GM12891 (cell line): ENCODE measurements around the gene PRUNE2.

Source experiments
- DNase-seq: peaks from one replicate; pipeline ENCODE4 v3.0.0; 2011; ENCODE audit warnings: low spot score; ENCODE audit not compliant: insufficient read length
- FAIRE-seq: peaks from 2 replicates; lab custom pipeline; 2011; peaks lifted over from hg19 to GRCh38; lab: Jason Lieb, UNC
- PAX5 ChIP-seq: IDR thresholded peaks from 2 replicates; pipeline ENCODE4 v1.6.1; 2011; ENCODE audit warnings: low read length, moderate library complexity, mild to moderate bottlenecking; ENCODE audit not compliant: insufficient read depth, severe bottlenecking
- POLR2A ChIP-seq: IDR thresholded peaks from 2 replicates; pipeline ENCODE4 v1.6.1; 2011; ENCODE audit warnings: low read depth, low read length, control low read depth
- POLR2AphosphoS5 ChIP-seq: IDR thresholded peaks from 2 replicates; pipeline ENCODE4 v1.6.1; 2011; ENCODE audit warnings: low read depth, low read length, control low read depth
- POU2F2 ChIP-seq: IDR thresholded peaks from 2 replicates; pipeline ENCODE4 v1.6.1; 2011; ENCODE audit warnings: low read depth, mild to moderate bottlenecking, control low read depth, low read length, moderate library complexity
- SPI1 ChIP-seq: IDR thresholded peaks from 2 replicates; pipeline ENCODE4 v1.6.1; 2011; ENCODE audit warnings: low read depth, low read length, control low read depth
- TAF1 ChIP-seq: IDR thresholded peaks from 2 replicates; pipeline ENCODE4 v1.6.1; 2011; ENCODE audit warnings: low read depth, low read length, control low read depth

Gene PRUNE2

GRCh38 chr9:76707510-76707909, 198.4 kb downstream of the PRUNE2 start:
- no peak for FAIRE-seq
- TF ChIP-seq TAF1 (no peak), POU2F2 (peak; percentile 67), SPI1 (no peak), PAX5 (no peak), POLR2A (no peak)

GRCh38 chr9:76704593-76705204, 201.2 kb downstream of the PRUNE2 start:
- FAIRE-seq (peak; percentile 48), DNase-seq (no peak)
- TF ChIP-seq POU2F2 (no peak), PAX5 (no peak), POLR2AphosphoS5 (no peak), TAF1 (no peak), SPI1 (no peak), POLR2A (no peak)

More at GRCh38 chr9:76707510-76707909, 198.4 kb downstream of the PRUNE2 start:
- no peak for DNase-seq

- FAIRE-seq (no peak), DNase-seq (no peak)
- no peak for TF ChIP-seq POLR2AphosphoS5
Measured at GRCh38 chr9:76703270-76703669, 202.6 kb downstream of the PRUNE2 start.

- TF ChIP-seq POU2F2 (no peak), POLR2A (no peak), TAF1 (no peak), POLR2AphosphoS5 (no peak), SPI1 (no peak), PAX5 (no peak)
- FAIRE-seq (no peak), DNase-seq (no peak)
Measured at GRCh38 chr9:76701441-76702039, 204.4 kb downstream of the PRUNE2 start.

GRCh38 chr9:76700916-76701315, 205.0 kb downstream of the PRUNE2 start:
- no peak for FAIRE-seq
- no peak for DNase-seq
- TF ChIP-seq TAF1, result no peak
- TF ChIP-seq POU2F2, result no peak
- no peak for TF ChIP-seq POLR2AphosphoS5
- TF ChIP-seq POLR2A, result no peak
- no peak for TF ChIP-seq PAX5
- TF ChIP-seq SPI1, result no peak

- DNase-seq (no peak), FAIRE-seq (no peak)
Measured at GRCh38 chr9:76699971-76700370, 205.9 kb downstream of the PRUNE2 start.

GRCh38 chr9:76697554-76697953, 208.4 kb downstream of the PRUNE2 start:
- DNase-seq (no peak), FAIRE-seq (no peak)
- TF ChIP-seq POLR2AphosphoS5 (no peak), PAX5 (no peak), POLR2A (no peak), TAF1 (no peak), POU2F2 (no peak), SPI1 (no peak)

More at GRCh38 chr9:76699971-76700370, 205.9 kb downstream of the PRUNE2 start:
- TF ChIP-seq PAX5, result no peak
- no peak for TF ChIP-seq POU2F2
- TF ChIP-seq POLR2A, result no peak
- TF ChIP-seq POLR2AphosphoS5, result no peak
- TF ChIP-seq SPI1, result no peak
- TF ChIP-seq TAF1, result no peak

- DNase-seq, result no peak
- FAIRE-seq, result no peak
- TF ChIP-seq POLR2AphosphoS5 (no peak), POU2F2 (no peak), TAF1 (no peak), POLR2A (no peak), SPI1 (no peak), PAX5 (no peak)
Measured at GRCh38 chr9:76697081-76697480, 208.8 kb downstream of the PRUNE2 start.

GRCh38 chr9:76693912-76694311, 212.0 kb downstream of the PRUNE2 start:
- DNase-seq, result no peak
- TF ChIP-seq TAF1, result no peak
- FAIRE-seq, result no peak

GRCh38 chr9:76692458-76693129, 213.3 kb downstream of the PRUNE2 start:
- no peak for FAIRE-seq
- no peak for DNase-seq

More at GRCh38 chr9:76692458-76693129, 213.3 kb downstream of the PRUNE2 start:
- no peak for TF ChIP-seq PAX5
- no peak for TF ChIP-seq TAF1
- TF ChIP-seq POU2F2, result no peak
- TF ChIP-seq POLR2A, result no peak
